GM21423 (cell line): ENCODE data around the gene KCNH8.

Experiments
- ATAC-seq: cut with Tn5 transposase; IDR thresholded peaks from one replicate; pipeline ENCODE4 v1.9.1; 2021; ENCODE audit warnings: mild to moderate bottlenecking, moderate library complexity; ENCODE audit not compliant: unreplicated experiment

KCNH8 gene

DNA sequence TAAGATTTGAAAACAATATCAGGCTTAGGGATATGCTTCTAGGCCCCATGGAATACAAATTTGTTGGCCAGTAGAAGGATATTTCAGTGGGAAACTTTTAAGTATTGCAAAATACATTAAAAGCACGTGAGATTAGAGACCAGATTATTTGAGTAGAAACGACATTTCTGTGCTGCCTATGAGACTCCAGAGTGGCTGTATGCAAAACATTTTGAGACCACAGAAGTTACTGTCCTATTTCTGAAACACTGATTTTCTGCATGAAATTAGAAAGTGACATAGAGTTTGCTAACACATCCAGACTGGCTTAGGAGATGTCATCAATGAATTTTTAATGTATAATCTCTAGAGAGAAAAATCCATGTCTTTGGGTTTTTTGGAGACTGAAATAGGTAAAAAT, 99.8 kb downstream of the KCNH8 start:
- ATAC-seq, result no peak

DNA sequence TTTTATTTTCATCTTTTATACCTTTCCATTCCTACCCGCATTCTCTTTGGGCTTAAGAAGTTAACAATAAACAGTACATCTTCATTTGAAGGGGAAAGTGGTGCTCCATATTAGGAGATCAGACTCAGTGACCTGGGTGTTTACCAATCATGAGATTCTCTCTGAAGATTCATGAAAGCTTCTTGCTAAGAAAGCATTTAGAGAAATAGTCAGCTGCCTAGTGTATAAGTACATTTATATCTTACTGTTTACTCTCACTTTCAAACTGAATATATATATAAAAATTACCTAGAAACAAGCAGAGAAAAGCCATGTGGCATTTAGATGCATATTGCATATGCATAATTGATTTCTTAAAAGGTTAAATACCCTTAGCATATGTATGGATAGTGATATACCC, 100.5 kb downstream of the KCNH8 start:
- no peak for ATAC-seq

DNA sequence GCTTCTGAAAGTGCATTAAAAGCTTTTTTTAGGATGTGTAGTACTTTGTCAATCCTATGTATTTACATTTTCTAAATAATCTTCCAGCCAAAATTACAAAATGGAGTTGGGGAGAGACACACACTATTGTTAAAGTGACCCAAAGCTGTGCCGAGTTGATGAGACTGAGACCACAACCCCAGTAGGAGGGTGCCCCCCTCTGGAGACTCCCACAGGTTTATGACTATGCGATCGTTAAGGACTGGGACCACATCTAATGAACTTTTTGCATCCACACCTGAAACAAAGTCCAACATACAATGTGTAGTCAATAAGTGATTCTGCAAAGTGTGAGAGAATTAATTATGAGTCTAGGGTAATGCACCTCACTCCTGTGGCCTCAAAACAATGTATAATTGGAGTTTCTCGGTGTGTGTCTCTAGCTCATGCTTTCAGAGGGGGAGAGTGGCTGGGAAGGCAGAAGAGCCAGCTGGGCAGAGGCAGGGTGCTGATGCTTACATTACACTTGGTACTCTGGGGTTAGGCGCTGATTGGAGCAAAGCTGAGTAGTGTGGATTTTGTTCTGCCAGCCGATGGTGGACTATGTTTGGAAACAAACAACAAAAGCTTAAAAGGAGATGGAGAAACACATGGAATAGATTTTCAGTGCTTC, 102.8 kb downstream of the KCNH8 start:
- no peak for ATAC-seq

DNA sequence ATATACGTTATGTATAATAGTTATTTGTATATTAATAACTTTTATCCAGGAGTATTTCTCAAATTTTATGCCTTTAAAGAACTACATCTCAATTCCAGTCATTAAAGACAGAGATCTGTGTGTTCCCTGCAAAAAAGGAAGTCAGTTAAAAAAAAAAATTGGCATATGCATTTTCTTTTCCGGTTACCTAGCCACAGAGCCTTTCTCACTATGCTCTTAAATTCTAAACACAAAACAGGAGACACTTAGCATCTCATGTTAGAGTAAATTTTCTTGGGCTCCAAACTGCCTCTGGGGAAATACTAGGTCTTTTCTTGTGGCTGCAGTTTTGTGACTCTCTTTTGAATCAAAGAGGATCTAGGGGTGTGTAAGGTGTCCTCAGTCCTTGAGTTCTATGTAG, 105.9 kb downstream of the KCNH8 start:
- no peak for ATAC-seq

DNA sequence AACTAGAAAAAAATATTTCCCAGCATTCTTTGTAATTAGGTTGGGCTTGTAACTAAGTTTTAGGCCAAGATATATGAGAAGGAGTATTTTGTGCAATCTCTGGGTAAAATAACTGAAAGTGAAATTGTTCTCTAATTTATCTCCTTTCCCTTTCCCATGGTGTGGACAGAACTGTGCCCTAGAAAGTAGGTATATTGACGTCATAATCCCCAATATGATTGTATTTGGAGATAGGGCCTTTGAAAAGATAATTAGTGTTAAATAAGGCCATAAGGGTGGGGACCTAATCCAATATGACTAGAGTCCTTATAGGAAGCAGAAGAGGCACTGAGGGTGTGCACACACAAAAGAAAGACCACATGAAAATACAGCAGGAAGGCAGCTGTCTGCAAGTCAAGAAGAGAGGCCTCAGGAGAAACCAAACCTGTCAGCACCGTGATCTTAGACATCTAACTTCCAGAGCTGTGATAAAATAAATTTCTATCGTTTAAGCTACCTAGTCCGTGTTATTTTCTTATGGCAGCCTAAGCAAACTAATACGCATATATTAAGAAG, 106.6 kb downstream of the KCNH8 start:
- ATAC-seq, result no peak

DNA sequence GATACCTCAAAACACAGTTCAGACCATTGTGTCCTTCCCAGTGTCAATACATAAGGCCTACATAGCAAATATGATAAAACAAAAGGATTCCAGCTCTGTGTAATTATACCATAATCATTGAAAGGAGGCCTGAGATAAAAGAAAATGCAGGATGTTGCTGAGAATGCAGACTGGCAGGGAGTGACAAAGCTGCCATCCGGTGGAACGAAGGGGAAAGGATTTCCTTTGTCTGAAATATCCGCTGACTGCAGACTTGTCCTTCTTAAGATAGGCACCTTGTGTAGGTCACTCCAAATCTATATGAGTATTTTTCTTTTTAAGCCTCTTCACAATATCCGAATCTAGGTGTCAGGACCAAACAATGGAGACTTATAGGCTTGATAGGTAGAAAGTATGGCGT, 108.0 kb downstream of the KCNH8 start:
- ATAC-seq, result no peak

DNA sequence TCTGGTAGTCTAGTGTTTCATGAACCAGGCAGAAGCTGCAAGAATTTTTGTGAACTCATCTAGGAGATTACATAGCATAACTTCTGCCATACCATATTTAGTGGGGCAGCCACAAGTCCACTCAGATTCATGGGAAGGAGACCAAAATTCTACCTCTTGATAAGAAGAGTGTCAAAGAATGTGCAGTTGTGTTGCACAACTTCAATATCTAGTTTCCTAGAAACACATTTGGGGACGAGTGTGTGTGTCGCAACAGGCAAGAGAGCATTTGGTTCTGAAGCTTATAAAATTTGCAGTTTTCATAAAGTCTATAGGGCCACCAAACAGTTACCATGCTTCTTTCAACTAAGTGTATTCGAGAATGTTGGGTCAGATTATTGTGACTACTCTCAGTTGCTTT, 115.3 kb downstream of the KCNH8 start:
- ATAC-seq, result no peak

DNA sequence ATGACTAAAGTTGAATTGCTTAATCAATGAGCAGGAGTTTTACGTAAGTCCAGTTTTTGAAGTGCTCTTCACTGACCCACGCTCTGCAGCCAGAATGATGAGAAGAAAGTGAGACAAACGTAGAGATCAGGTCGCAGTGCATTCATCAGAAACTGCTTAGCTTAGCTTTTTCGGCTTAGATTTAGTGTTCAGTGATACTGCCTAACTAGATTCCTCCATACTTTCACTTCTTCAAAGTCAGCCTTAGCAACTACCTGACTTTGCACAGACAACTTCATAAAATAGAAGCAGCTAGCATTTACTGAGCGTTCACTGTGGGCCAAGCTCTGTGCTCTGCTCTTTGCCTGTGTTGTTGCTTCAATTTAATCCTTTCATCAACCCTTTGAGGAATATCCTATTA, 116.1 kb downstream of the KCNH8 start:
- ATAC-seq, result no peak

DNA sequence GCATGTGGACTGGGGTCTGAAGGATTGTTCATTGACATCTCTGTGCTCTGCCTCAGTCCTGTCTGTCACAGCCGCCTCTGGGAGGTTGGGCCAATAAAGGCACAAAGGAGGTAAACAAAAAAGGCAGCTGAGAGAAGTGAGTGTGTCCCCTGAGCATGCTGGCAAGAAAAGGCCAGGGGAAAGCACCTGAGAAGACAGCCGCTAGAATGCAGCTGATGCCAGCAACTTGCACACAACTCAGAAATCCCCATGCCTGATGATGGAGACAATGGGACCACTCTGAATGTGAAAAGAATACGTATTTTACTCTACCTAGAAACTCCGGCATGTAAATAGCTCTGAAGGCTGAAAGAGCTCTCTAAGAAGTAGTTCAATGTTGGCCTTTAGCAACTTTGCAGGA, 118.7 kb downstream of the KCNH8 start:
- ATAC-seq, result no peak

DNA sequence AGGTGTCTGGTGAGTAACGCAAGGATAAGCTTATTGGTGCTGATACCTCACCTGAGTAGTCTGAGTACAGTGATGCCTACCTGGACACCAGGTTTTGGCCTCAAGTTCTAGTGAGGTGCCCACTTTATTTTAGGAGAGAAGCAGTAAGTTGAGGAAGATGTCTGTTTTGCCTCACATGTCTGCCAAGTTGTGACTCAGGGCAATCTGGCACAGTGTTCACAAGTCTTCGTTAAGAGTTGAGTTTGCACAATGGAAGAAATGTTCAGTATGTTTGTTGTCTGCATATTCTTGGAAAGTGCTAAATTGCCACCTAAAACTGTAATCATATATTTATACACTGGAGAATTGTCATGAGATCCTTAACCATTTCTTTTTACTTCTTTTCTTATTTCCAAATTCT, 122.2 kb downstream of the KCNH8 start:
- no peak for ATAC-seq

DNA sequence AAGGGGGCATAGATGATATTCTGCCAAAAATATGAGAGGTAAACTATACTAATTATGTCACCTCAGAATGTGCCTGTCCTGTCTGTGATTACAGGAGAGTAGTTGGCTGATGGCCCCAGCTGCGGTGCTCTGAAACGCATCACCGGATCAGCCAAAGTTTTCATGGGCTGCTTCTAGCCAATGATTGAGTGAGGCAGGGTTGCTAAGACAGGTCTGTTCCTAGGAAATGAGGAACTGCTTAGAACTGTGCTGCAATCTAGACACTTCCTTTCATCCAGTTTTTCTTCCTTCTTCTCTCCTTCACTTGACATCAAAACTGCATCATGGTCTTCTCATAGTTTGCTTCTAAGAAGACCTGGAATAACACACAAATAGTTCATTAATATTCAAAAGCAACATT, 124.0 kb downstream of the KCNH8 start:
- no peak for ATAC-seq

DNA sequence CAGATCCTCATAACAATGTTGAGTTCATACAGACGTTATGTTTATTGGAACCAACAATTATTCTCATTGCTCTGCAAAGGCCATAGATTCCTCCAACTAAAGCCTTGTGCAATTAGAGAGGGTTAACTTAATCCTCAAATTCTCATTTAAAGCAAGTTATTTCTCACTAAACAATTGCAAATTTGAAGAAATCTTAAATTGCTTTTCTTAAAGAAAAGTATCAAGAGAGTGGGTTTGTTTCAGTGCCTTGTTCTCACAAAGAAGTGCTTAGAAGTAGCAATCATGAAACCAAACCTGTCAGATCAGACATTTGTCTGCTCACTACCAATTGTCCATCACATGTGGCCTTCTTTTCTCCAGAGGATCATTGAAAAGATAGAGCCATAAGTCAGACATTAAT, 124.8 kb downstream of the KCNH8 start:
- no peak for ATAC-seq

DNA sequence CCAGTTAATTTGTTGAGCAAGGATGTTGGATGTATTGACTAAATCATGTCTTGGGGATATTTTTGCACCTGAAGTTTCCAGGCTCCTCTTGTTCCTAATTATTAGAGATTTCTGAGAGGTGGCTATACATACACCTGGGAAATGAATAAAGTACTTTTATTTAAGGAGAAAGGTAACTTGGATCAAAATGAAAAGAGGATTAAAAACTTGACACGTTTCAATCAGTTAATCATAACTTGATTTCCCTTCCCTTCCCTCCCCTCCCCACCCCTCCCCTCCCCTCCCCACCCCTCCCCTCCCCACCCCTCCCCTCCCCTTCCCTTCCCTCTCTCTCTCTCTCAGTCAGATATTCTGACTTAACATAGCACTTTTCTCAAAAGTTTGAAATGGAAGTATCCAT, 126.3 kb downstream of the KCNH8 start:
- ATAC-seq, result no peak

DNA sequence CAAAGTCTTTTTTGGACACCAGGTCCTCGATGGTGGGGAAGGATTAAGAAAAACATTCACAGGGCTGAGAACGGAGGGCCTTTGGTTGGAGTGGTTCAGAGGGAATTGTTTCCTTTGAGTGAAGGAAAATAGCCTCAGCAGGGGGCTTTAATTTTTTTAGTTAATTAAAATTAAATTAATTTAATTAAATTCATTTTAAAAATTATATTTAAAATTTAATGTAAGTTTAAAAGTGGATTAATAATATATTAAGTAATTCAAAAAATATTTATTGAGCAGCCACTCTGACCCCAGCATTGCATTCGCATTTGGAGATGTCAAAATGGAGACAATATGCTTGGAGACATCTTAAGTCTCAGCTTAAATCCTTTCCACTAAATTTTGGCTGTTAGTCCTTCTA, 136.7 kb downstream of the KCNH8 start:
- no peak for ATAC-seq

DNA sequence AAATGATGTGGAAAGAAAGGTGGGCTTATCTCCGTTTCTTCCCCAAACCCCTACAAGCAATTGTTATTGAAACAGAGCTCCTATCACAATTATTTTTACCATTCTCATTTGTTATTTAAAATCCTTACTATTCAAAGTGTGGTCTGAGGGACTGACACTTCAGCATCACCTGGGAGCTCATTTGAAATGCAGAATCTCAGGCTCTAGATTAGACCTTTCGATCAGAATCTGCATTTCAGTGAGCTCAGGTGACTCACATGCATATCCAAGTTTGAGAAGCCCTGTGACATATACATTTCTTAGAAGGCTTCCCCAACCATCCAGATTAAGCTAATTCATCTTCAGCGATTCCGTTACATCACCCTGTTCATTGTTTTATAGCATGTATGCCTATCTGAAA, 145.0 kb downstream of the KCNH8 start:
- no peak for ATAC-seq

DNA sequence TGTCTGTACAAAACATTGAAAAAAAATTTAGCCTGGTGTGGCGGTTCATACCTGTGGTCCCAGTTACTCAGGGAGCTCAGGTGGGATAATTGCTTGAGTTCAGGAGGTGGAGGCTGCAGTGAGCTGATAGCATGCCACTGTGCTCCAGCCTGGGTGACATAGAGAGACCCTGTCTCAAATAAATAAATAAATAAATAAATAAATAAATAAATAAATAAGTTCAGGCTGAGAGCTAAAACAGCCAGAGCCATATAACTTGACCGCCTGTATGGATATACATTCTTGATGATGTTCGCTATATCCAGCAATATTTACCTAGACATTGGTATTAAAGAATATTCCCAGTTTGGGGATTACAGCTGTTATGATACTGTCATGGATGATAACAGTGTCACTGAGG, 146.9 kb downstream of the KCNH8 start:
- no peak for ATAC-seq

DNA sequence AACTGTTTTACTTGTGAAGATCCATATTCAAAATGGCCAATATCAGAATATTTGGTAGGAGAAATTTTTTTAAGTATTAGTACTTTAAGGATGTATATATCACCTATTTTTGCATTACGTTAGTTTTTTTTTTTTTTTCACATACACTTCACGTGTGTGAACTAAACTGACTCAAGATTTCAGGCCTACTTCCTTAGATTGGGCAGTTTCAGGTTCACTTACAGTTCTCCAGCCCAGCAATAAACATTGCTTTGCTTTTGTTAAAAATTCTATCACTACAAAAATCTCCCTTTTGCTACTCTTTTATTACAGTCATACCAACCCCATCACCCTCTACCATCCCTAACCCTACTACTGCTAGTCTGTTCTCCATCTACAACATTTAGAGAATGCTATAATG, 183.6 kb downstream of the KCNH8 start:
- ATAC-seq, result no peak

DNA sequence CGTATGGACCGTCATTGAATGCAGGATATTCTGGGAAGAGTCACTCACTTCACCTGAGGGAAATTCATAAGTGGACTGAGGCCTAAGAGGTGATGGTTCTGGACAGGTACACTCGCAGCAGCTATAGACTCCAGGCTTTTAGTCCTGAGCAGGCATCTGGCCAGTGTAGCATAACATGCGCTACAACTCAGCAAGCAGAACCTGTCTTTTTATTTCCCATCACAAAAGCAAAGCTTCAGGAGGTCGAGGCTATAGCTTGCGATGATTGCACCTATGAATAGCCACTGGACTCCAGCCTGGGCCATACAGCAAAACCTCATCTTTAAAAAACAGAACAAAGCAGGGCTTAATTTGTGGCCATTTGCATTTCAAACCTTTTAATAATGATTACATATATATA, 185.8 kb downstream of the KCNH8 start:
- no peak for ATAC-seq

DNA sequence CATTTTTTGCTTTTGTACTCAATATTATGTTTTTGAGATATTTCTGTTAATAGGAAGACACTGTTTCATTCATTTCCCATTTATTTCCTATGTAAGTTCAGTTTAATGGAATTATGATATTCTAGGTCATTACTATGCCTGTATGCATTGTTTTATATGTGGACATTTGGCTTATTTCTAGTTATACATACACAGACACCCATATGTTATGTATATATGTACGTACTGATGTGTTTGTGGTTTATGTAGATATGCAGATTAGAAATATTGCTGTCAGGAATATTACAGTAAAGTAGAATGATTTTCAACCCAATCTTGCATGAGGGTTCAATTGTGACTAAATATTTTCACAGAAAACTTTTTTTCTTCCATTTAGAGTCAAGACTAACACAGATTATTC, 190.5 kb downstream of the KCNH8 start:
- no peak for ATAC-seq

DNA sequence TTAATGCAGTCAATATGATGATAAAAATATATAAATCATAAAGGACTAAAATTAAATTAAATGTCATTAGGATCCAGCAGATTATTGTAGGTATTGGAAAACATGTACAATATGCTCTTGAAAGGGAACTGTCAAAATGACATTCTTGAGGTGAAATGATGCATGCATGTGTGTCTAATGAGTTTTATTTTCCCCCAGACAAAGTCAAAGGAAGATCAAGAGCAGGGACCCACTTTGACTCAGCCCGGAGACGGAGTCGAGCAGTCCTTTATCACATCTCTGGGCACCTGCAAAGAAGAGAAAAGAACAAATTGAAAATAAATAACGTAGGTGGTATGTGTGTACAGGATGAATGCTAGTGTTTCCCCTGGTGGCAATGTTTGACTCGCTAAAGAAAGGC, 194.1 kb downstream of the KCNH8 start:
- ATAC-seq, result no peak

DNA sequence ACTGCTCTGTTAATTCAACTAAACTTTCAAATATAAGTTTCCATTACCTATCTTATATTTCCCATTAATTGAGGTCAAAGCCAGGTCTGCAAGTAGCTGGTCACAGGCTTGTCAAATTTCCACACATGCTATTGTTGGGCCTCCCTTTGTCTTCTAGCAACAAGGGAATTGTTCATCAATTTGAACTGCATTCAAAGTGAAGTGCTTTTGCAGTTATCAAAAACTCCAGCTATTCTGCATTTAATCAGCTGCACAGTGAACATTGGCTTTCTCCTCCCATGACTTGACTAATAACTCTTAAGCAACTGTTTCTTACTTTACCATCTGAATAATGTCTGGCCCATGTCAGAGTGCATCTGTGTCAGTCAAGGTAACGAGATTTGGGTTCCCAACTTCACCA, 198.4 kb downstream of the KCNH8 start:
- no peak for ATAC-seq

DNA sequence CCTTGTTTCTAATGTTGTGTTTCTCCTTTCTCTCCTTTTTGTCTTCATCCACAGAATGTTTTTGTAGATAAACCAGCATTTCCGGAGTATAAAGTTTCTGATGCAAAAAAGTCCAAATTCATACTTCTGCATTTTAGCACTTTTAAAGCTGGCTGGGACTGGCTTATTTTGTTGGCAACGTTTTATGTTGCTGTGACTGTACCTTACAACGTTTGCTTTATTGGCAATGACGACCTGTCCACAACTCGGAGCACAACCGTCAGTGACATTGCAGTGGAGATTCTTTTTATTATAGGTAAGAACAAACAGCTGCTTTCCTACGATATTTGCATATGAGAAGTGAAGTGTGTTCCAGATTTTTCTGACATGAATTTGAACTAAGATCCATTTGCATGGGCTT, 199.4 kb downstream of the KCNH8 start:
- no peak for ATAC-seq

DNA sequence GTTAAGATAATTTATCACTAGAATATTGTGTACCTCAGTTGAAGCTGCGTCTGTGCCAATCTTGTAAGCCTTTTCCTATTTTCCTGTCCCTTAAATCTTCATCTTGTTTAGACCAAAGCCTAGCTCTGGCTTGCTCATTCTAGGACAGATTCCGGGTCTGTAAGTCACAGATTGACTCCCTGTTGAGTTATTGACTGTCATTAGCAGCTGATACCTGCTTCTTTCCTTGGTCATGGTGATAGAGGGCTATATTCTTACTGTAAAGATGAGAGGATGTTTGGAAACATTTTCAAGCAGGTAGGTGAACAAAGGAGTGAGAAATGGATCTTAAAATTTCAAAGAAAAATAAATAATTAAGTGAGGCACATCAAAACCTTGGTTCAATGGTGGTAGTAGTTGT, 200.2 kb downstream of the KCNH8 start:
- ATAC-seq, result no peak
